Measurements from ENCODE around the gene KCNIP1. TPM values are rescaled to one million over a fixed set of nuclear protein-coding genes. Genes with fewer than 3 reads are reported as not detected.

KCNIP1 gene
- total and polyA plus RNA-seq, 2 experiments from 2014 or later, result 0.43 to 0.80 TPM

DNA sequence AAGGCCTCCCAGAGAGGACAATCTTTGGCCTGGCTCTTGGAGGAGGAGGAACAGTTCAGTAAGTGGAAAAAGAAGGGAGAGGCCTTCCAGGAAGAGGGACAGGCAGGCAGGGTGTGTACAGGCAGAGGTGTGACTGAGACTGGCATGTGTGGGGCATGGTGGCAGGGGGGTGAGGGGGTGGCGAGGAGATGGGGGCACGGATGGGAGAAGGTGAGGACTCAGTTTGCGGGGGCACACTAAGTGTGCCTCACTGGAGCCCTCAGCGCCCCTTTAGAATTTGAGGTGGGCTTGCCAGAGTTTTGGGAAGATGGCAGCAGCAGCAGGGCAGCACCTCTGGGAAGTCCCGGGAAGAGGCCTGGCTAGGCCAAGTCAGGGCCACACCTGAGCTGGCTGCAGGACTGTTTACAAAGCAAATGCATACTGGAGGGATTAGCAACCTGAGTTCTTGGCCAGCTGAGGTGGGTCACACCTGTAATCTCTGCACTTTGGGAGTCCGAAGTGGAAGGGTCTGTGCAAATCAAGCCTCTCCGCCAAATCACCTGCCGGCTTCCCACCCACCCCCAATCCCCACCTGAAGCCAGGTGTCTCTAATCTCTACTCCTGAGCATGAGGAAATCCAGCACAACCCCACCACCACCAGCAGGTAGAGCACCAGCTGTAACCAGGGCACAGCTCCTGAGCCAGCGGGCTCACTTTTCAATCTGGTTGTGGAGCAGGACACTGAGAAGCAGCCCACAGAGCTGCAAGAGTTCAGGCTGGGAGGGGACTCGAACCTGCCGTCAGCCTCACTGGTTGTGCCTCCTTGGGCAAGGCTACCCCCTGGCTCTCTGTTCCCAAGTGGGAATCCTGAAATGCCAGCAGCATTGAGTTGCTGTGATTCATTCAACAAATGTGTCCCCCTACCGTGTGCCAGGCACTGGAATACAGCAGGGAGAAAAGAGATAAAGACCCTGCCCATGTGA lies 269.5 kb downstream of the KCNIP1 start:
- Histone ChIP-seq H4K20me1 (ENCODE audit: insufficient read depth, poor library complexity, severe bottlenecking) (no peaks in the 10 kb centered on the region), H3K27ac (no peak overlapping the region), H2AFZ (no peak overlapping the region), H3K9me3 (ENCODE audit: low read depth) (no peaks in the 10 kb centered on the region), H3K9me2 (replicated peaks; ENCODE audit: insufficient read depth) (no peaks in the 10 kb centered on the region), H3K4me2 (no peak overlapping the region), H3K27me3 (no peaks in the 10 kb centered on the region), H3K4me1 (ENCODE audit: insufficient read depth) (no peaks in the 10 kb centered on the region), H3K79me2 (no peaks in the 10 kb centered on the region), H3K4me3 (no peak overlapping the region), H3K36me3 (replicated peaks; ENCODE audit: insufficient read depth, low read depth) (no peaks in the 10 kb centered on the region)
- DNase-seq (ENCODE audit: low spot score), result no peak
- TF ChIP-seq EZH2phosphoT487 (IDR thresholded peaks at IDR 0.05; ENCODE audit: low read depth, severe bottlenecking, unreplicated experiment), result no peak
- TF ChIP-seq EZH2 (IDR thresholded peaks at IDR 0.05; ENCODE audit: borderline replicate concordance), result no peak
- TF ChIP-seq, protein P1, sequence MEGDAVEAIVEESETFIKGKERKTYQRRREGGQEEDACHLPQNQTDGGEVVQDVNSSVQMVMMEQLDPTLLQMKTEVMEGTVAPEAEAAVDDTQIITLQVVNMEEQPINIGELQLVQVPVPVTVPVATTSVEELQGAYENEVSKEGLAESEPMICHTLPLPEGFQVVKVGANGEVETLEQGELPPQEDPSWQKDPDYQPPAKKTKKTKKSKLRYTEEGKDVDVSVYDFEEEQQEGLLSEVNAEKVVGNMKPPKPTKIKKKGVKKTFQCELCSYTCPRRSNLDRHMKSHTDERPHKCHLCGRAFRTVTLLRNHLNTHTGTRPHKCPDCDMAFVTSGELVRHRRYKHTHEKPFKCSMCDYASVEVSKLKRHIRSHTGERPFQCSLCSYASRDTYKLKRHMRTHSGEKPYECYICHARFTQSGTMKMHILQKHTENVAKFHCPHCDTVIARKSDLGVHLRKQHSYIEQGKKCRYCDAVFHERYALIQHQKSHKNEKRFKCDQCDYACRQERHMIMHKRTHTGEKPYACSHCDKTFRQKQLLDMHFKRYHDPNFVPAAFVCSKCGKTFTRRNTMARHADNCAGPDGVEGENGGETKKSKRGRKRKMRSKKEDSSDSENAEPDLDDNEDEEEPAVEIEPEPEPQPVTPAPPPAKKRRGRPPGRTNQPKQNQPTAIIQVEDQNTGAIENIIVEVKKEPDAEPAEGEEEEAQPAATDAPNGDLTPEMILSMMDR (IDR thresholded peaks at IDR 0.05; ENCODE audit: poor library complexity), result no peak
- 77% methylated on average over 9 of the region's 12 CpGs for WGBS (ENCODE audit: low lambda C conversion rate, missing lambda C conversion rate)

DNA sequence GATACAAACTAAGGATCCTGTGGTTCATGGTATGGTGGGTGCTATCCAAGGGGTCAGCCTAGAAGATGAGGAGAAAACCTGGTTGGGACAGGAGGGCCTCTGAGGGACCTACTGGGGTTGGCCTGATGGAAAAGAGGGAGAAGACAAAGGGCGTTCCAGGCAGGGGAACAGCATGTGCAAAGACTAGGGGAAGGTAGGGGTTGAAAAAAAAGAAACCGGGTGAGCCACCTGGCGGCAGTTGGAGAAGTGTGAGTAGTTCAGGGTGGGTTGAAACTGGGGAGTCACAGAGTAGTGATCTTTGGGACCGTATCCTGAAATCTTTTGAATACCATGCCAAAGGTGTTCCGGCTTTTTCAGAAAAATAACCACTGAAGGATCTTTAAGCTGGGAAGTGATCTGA lies 271.0 kb downstream of the KCNIP1 start:
- TF ChIP-seq EZH2 (IDR thresholded peaks at IDR 0.05; ENCODE audit: borderline replicate concordance) (no peak), EZH2phosphoT487 (IDR thresholded peaks at IDR 0.05; ENCODE audit: low read depth, severe bottlenecking, unreplicated experiment) (no peak)
- TF ChIP-seq, protein P1 (IDR thresholded peaks at IDR 0.05; ENCODE audit: poor library complexity), result no peak
- H3K4me3 ChIP-seq, result no peak overlapping the region
- no peaks in the 10 kb centered on the region for H3K36me3 ChIP-seq (replicated peaks; ENCODE audit: insufficient read depth, low read depth)
- no peaks in the 10 kb centered on the region for H3K79me2 ChIP-seq
- H3K27me3 ChIP-seq, result no peaks in the 10 kb centered on the region
- H2AFZ ChIP-seq, result no peak overlapping the region
- 92% methylated on average over 5 of the region's 5 CpGs for WGBS (ENCODE audit: low lambda C conversion rate, missing lambda C conversion rate)
- H4K20me1 ChIP-seq (ENCODE audit: insufficient read depth, poor library complexity, severe bottlenecking), result no peaks in the 10 kb centered on the region
- no peaks in the 10 kb centered on the region for H3K9me2 ChIP-seq (replicated peaks; ENCODE audit: insufficient read depth)
- H3K4me2 ChIP-seq, result no peak overlapping the region
- DNase-seq (ENCODE audit: low spot score), result no peak
- no peaks in the 10 kb centered on the region for H3K9me3 ChIP-seq (ENCODE audit: low read depth)
- no peaks in the 10 kb centered on the region for H3K4me1 ChIP-seq (ENCODE audit: insufficient read depth)
- H3K27ac ChIP-seq, result no peak overlapping the region

DNA sequence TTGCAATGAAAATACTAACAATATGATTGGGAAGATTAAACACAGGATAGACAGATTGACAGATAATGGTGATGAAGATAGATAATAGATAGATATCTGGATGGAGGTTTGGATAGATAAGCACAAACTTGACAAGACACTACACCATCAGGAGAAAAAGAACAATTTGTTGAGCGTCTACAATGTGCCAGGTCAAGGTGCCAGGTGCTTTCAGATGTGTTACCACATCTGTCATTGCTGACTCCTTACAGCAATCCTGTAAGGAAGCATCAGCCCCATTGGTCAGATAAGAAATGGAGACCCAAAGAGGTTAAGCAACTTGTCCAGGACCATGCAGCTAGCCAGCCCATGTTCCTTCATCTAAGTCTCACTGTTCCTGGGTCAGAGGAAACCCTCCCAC lies 278.1 kb downstream of the KCNIP1 start:
- Histone ChIP-seq H3K27me3 (no peaks in the 10 kb centered on the region), H3K36me3 (replicated peaks; ENCODE audit: insufficient read depth, low read depth) (no peaks in the 10 kb centered on the region), H4K20me1 (ENCODE audit: insufficient read depth, poor library complexity, severe bottlenecking) (no peaks in the 10 kb centered on the region), H3K4me2 (no peak overlapping the region), H2AFZ (no peak overlapping the region), H3K4me3 (no peak overlapping the region), H3K79me2 (no peaks in the 10 kb centered on the region), H3K9me2 (replicated peaks; ENCODE audit: insufficient read depth) (no peaks in the 10 kb centered on the region), H3K4me1 (ENCODE audit: insufficient read depth) (no peaks in the 10 kb centered on the region), H3K27ac (no peak overlapping the region), H3K9me3 (ENCODE audit: low read depth) (no peaks in the 10 kb centered on the region)
- 84% methylated on average over 1 of the region's 1 CpG for WGBS (ENCODE audit: low lambda C conversion rate, missing lambda C conversion rate)
- no peak for DNase-seq (ENCODE audit: low spot score)
- no peak for TF ChIP-seq EZH2 (IDR thresholded peaks at IDR 0.05; ENCODE audit: borderline replicate concordance)
- TF ChIP-seq EZH2phosphoT487 (IDR thresholded peaks at IDR 0.05; ENCODE audit: low read depth, severe bottlenecking, unreplicated experiment), result no peak
- TF ChIP-seq, protein P1 (IDR thresholded peaks at IDR 0.05; ENCODE audit: poor library complexity), result no peak

Measured in hepatocyte (in vitro differentiated cells).